Kidney (tissue), 14 donors: ENCODE measurements around the gene YAE1. TPM values are rescaled to one million over a fixed set of nuclear protein-coding genes. Genes with fewer than 3 reads are reported as not detected.

Experiments
- DNase-seq, 5 donors: peaks; one replicate each; pipeline ENCODE4 v3.0.0-alpha.2; 2013 to 2020
- FAIRE-seq: peaks from 2 replicates; lab custom pipeline; 2012; peaks lifted over from hg19 to GRCh38; lab: Jason Lieb, UNC
- H3K27ac ChIP-seq, 2 donors: one replicate each; pipeline ENCODE4 v1.7.0; 2013; ENCODE audit warnings: low read depth in 2 of 2, low read length in 2 of 2, inconsistent platforms in 1 of 2
- H3K27me3 ChIP-seq: one replicate; pipeline ENCODE4 v1.7.1; 2013; ENCODE audit warnings: low read length, inconsistent platforms; ENCODE audit not compliant: control insufficient read depth, insufficient read depth
- H3K36me3 ChIP-seq, 3 donors: one replicate each; pipeline versions ENCODE4 v1.7.0 to v1.7.1; 2013; ENCODE audit warnings: low read length in 3 of 3, control low read depth in 1 of 3, inconsistent platforms in 1 of 3; ENCODE audit not compliant: insufficient read depth in 3 of 3, control insufficient read depth in 2 of 3
- H3K4me1 ChIP-seq, 3 donors: one replicate each; pipeline versions ENCODE4 v1.7.0 to v1.7.1; 2013; ENCODE audit warnings: low read length in 3 of 3, inconsistent platforms in 1 of 3, low read depth in 1 of 3; ENCODE audit not compliant: control insufficient read depth in 2 of 3, insufficient read depth in 2 of 3
- H3K4me3 ChIP-seq, 3 donors: one replicate each; pipeline versions ENCODE4 v1.7.0 to v1.8.1; 2013; ENCODE audit warnings: low read length in 3 of 3, control low read depth in 1 of 3, inconsistent platforms in 1 of 3
- H3K9ac ChIP-seq, 3 donors: one replicate each; pipeline versions ENCODE4 v1.7.0 to v1.7.1; 2013; ENCODE audit warnings: low read length in 3 of 3, control low read depth in 1 of 3, inconsistent platforms in 1 of 3
- H3K9me3 ChIP-seq, 3 donors: one replicate each; pipeline versions ENCODE4 v1.7.0 to v1.7.1; 2013; ENCODE audit warnings: low read length in 3 of 3, control low read depth in 1 of 3, inconsistent platforms in 1 of 3; ENCODE audit not compliant: control insufficient read depth in 2 of 3, insufficient read depth in 1 of 3
- intact Hi-C: fragments of 100-400 bp; cut with DNase I; formaldehyde crosslinking; loops from one replicate; pipeline ENCODE4 v1.11.1; 2022
- polyA plus RNA-seq: library from polyadenylated mRNA; stranded (reverse); fragments of 350-450 nt; fragmentation: Illumina TruSeq; extraction: RNeasy Lipid Tissue Mini Kit (QIAGEN cat#74804); gene quantifications from one replicate; pipeline ENCODE4 v1.2.3, GENCODE V29; 2014; ENCODE audit warnings: low read depth, low replicate concordance; ENCODE audit not compliant: insufficient read depth
- total RNA-seq: library from RNA; stranded (reverse); fragmentation: NEBNext Ultra II Directional; extraction: Animal tissue kit (Norgen Biotek cat#: 25700); gene quantifications from one replicate; pipeline ENCODE4 v1.2.1, GENCODE V29; 2021
- TF ChIP-seq, protein P1 (sequence below): IDR thresholded peaks from 3 replicates; pipeline ENCODE4 v1.5.1; 2012; ENCODE audit warnings: mild to moderate bottlenecking, moderate library complexity, borderline replicate concordance; ENCODE audit not compliant: insufficient read depth; ENCODE audit errors: extremely low read depth
- donor health status: control.
- donor health status: control.
- donor health status: control.
- donor health status: control.
- donor health status: control.
- donor health status: DM: yes; HTN: yes; CAD: no.
- donor health status: Normal renal cell carcinoma (clear cell type).

Gene YAE1
- total and polyA plus RNA-seq, 2 donors from 2014 or later: 19.7 to 25.0 TPM

DNA sequence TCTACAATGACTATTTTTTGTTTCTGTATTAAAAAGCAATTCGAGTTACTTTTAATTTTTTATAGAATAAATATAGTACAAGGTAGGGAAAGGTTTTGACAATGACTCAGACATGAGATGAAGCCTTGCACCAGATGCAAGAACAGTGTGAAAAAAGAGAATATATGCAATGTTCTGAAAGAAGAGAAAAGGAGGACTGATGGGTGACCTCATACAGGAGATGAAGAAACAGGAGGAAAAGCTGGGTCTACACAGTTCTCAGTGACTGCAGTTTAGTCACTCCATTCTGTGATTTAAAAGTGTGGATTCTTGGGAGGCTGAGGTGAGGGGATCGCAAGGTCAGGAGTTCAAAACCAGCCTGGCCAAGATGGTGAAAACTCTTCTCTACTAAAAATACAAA, 38.3 kb upstream of the YAE1 start:
- no peak for FAIRE-seq
- Histone ChIP-seq H3K27ac (no peak overlapping the region), H3K4me3 (no peak overlapping the region), H3K4me1 (no peaks in the 10 kb centered on the region), H3K9ac (no peak overlapping the region), H3K9me3 (no peaks in the 10 kb centered on the region), H3K27me3 (no peaks in the 10 kb centered on the region), H3K36me3 (no peaks in the 10 kb centered on the region)
- TF ChIP-seq, protein P1, sequence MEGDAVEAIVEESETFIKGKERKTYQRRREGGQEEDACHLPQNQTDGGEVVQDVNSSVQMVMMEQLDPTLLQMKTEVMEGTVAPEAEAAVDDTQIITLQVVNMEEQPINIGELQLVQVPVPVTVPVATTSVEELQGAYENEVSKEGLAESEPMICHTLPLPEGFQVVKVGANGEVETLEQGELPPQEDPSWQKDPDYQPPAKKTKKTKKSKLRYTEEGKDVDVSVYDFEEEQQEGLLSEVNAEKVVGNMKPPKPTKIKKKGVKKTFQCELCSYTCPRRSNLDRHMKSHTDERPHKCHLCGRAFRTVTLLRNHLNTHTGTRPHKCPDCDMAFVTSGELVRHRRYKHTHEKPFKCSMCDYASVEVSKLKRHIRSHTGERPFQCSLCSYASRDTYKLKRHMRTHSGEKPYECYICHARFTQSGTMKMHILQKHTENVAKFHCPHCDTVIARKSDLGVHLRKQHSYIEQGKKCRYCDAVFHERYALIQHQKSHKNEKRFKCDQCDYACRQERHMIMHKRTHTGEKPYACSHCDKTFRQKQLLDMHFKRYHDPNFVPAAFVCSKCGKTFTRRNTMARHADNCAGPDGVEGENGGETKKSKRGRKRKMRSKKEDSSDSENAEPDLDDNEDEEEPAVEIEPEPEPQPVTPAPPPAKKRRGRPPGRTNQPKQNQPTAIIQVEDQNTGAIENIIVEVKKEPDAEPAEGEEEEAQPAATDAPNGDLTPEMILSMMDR: no peak
- intact Hi-C loops: no loop called here
- no peak for DNase-seq

DNA sequence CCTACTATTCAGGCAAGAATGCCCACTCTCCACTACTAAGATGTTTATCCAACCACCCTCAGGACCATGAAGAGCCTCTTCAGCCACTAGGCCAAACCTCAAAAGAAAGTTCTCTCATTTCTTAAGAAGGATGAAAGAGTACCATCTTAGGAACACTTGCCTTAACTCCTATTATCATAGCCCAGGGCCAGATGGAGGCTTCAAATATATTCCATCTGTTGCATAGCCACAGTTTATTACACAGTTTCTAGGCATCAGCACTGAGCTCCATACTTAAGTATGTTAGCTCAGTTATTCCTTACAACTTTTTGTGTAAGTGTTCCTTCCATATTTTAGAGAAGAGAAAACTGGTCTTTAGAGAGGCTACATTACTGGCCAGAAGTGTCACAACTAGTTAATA, 37.4 kb upstream of the YAE1 start:
- TF ChIP-seq, protein P1: no peak
- Histone ChIP-seq H3K27ac (no peak overlapping the region), H3K36me3 (no peaks in the 10 kb centered on the region), H3K4me3 (no peak overlapping the region), H3K9me3 (no peaks in the 10 kb centered on the region), H3K27me3 (no peaks in the 10 kb centered on the region), H3K9ac (no peak overlapping the region), H3K4me1 (no peaks in the 10 kb centered on the region)
- intact Hi-C loops: no loop called here
- DNase-seq (no peak), FAIRE-seq (no peak)

DNA sequence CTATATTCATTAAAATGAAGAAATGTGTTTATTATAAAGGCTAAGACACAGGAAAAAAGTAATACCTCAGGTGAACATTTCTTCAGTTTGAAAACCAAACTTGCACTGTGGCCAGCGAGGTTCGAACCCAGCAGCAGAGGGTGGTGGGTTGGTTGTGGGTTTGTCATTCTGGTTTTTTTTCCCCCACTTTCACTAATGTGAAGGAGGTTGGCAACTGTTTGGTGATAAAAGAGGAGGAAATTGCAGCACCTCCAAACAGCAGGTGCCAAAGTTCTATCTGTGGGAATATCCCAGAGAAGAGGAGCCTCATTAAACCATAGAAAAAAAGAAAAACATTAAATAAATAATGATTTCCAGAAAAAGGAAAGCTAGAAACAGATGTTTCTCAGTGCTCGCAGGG, 36.6 kb upstream of the YAE1 start:
- no peak overlapping the region for H3K9ac ChIP-seq
- DNase-seq (no peak), FAIRE-seq (no peak)
- no peaks in the 10 kb centered on the region for H3K9me3 ChIP-seq
- TF ChIP-seq, protein P1: no peak
- H3K27me3 ChIP-seq: no peaks in the 10 kb centered on the region
- H3K4me1 ChIP-seq: no peaks in the 10 kb centered on the region
- H3K4me3 ChIP-seq: no peak overlapping the region
- no peaks in the 10 kb centered on the region for H3K36me3 ChIP-seq
- H3K27ac ChIP-seq: no peak overlapping the region
- intact Hi-C loops: no loop called here

DNA sequence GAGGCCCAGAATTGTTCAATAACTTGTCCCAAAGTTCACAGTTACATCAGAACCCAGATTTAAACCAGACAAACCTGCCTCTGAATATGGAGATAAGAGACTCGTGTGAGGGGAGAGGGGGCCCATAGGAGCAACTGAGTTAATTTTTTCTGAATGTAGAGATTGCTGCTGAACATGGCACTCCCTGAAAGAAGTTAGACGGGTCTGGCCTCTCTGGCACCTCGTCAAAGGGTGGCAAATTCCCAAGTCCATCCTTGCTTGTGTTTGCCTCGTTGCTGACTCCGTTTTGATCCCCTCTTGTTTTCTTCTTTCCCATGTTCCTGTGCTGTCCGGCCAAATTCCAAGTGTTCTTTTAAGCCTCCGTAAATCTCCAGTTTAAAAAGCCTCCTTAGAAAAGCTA, 35.2 kb upstream of the YAE1 start:
- no peak for FAIRE-seq

More for the DNA sequence above, 35.2 kb upstream of the YAE1 start:
- TF ChIP-seq, protein P1: no peak
- H3K9ac ChIP-seq: no peak overlapping the region
- H3K36me3 ChIP-seq: no peaks in the 10 kb centered on the region
- no peaks in the 10 kb centered on the region for H3K9me3 ChIP-seq
- H3K27me3 ChIP-seq: no peaks in the 10 kb centered on the region
- DNase-seq: no peak
- H3K4me1 ChIP-seq: no peaks in the 10 kb centered on the region
- H3K27ac ChIP-seq: no peak overlapping the region
- no peak overlapping the region for H3K4me3 ChIP-seq
- intact Hi-C loops: no loop called here
